Spleen (tissue), 11 donors: ENCODE measurements around the gene RALB. TPM values are rescaled to one million over a fixed set of nuclear protein-coding genes. Genes with fewer than 3 reads are reported as not detected.

Experiments used
- DNase-seq: peaks from one replicate; pipeline ENCODE4 v3.0.0-alpha.2; 2020
- H3K27ac ChIP-seq, 8 donors: fragments of 200-600 bp; sonication (generic) in 7 of 8; 1 replicate in 4 of 8; 2 replicates in 4 of 8; pipeline versions ENCODE4 v1.5.0 to v1.8.0; 2016 to 2021; ENCODE audit warnings: inconsistent platforms in 4 of 8, mild to moderate bottlenecking in 4 of 8, moderate library complexity in 1 of 8
- H3K27me3 ChIP-seq, 7 donors: fragments of 200-600 bp; sonication (generic) in 6 of 7; replicated peaks in 1 of 7; 1 replicate in 4 of 7; 2 replicates in 3 of 7; pipeline versions ENCODE4 v1.5.0 to v1.8.0; 2016 to 2021; ENCODE audit warnings: inconsistent platforms in 3 of 7, mild to moderate bottlenecking in 1 of 7
- H3K36me3 ChIP-seq, 6 donors: fragments of 200-600 bp; sonication (generic) in 5 of 6; 1 replicate in 4 of 6; 2 replicates in 2 of 6; pipeline versions ENCODE4 v1.5.0 to v1.8.0; 2016 to 2021; ENCODE audit warnings: inconsistent platforms in 2 of 6
- H3K4me1 ChIP-seq, 6 donors: fragments of 200-600 bp; sonication (generic) in 5 of 6; 1 replicate in 3 of 6; 2 replicates in 3 of 6; pipeline versions ENCODE4 v1.5.0 to v1.8.0; 2016 to 2021; ENCODE audit warnings: inconsistent platforms in 3 of 6
- H3K4me3 ChIP-seq, 8 donors: fragments of 200-600 bp; sonication (generic) in 7 of 8; 1 replicate in 4 of 8; 2 replicates in 4 of 8; pipeline versions ENCODE4 v1.5.0 to v1.8.0; 2016 to 2021; ENCODE audit warnings: inconsistent platforms in 4 of 8, mild to moderate bottlenecking in 4 of 8, moderate library complexity in 2 of 8
- H3K9me3 ChIP-seq, 8 donors: fragments of 200-600 bp; sonication (generic) in 7 of 8; 1 replicate in 4 of 8; 2 replicates in 4 of 8; pipeline versions ENCODE4 v1.5.0 to v1.8.0; 2016 to 2021; ENCODE audit warnings: inconsistent platforms in 4 of 8
- CTCF ChIP-seq, 11 experiments: fragments of 200-600 bp in 7 of 11; fragments of 450-650 bp in 4 of 11; sonication (generic) in 4 of 11; IDR thresholded peaks in 8 of 11; conservative IDR thresholded peaks in 3 of 11; 1 replicate in 7 of 11; 2 replicates in 4 of 11; pipeline versions ENCODE4 v1.4.0 to v1.8.0; 2016 to 2021; ENCODE audit warnings: antibody characterized with exemption in 11 of 11, inconsistent platforms in 4 of 11, mild to moderate bottlenecking in 1 of 11
- POLR2A ChIP-seq, 3 donors: fragments of 450-650 bp; IDR thresholded peaks; one replicate each; pipeline ENCODE4 v1.5.1; 2017; ENCODE audit warnings: antibody characterized with exemption in 3 of 3, mild to moderate bottlenecking in 1 of 3
- POLR2AphosphoS5 ChIP-seq, 3 donors: sonication (generic); formaldehyde crosslinking; IDR thresholded peaks; one replicate each; pipeline ENCODE4 v1.5.1; 2017; ENCODE audit warnings: antibody characterized with exemption in 3 of 3
- WGBS, 5 donors: extraction: QIAGEN DNeasy Blood & Tissue Kit in 3 of 5; methylation state at CpG; one replicate each; pipeline versions ENCODE4 v1.1.5 to v1.1.7; 2013 to 2018; 5-methylcytosine and 5-hydroxymethylcytosine counted together
- intact Hi-C: fragments of 100-400 bp; cut with DNase I; formaldehyde crosslinking; loops from one replicate; pipeline ENCODE4 v1.15.0; 2023; ENCODE audit warnings: low total_unique reads
- polyA plus RNA-seq, 3 donors: library from polyadenylated mRNA; stranded (reverse); fragments of 200-250 nt; gene quantifications; one replicate each; pipeline ENCODE4 v1.2.1, GENCODE V29; 2013
- total RNA-seq, 7 donors: library from RNA; depleted of rRNA in 3 of 7; stranded (reverse); fragments of >200 nt in 3 of 7; fragmentation: NEBNext Ultra II Directional in 4 of 7; extraction: Animal tissue kit (Norgen Biotek cat#: 25700) in 4 of 7; gene quantifications; one replicate each; pipeline versions ENCODE4 v1.1.0 to v1.2.1, GENCODE V29; 2016 to 2021
- donor health status: healthy with polysubstance abuse.
- donor health status: DM: no; HTN: no; CAD: no; lungs with moderate emphysema.
- donor health status: DM: no; HTN: no; CAD: no.
- donor health status: Bipolar disorder and iron deficiency.
- donor health status: healthy.
- donor health status: DM: no; HTN: no; CAD: no.
- donor health status: DM: yes; HTN: yes; CAD: no.

The RALB gene
- total and polyA plus RNA-seq, 10 donors: 26.6 to 126 (median 79.5) TPM

- 8 to 17% (median 11%) methylated on average over 38 of the region's 38 CpGs for WGBS, 5 donors
- peak; percentile 94 for DNase-seq
- TF ChIP-seq POLR2A (IDR thresholded peaks at IDR 0.05) (no peak), CTCF (IDR thresholded peaks at IDR 0.05 in 8 of 11, conservative IDR thresholded peaks at IDR 0.05 in 3 of 11) (peak; percentile 76 to 91 (median 87)), POLR2AphosphoS5 (IDR thresholded peaks at IDR 0.05) (peak; percentile 18 to 65 (median 60))
- intact Hi-C loops: loop anchor here (10.0 kb wide), 1 partner anchor 198 kb away; no protein-coding TSS in a partner anchor
- peaks cover 0 to 11% (median 0%) of the 10 kb centered on the region in 7 donors for H3K27me3 ChIP-seq
- peaks cover 5 to 29% (median 20%) of the 10 kb centered on the region in 6 donors for H3K4me1 ChIP-seq
- H3K9me3 ChIP-seq: no peaks in the 10 kb centered on the region
- H3K27ac ChIP-seq: peak overlapping the region in 1 of 8 donors; percentile 31
- H3K36me3 ChIP-seq: peaks cover 0 to 9% (median 0%) of the 10 kb centered on the region in 6 donors
- H3K4me3 ChIP-seq: peak overlapping the region; percentile 10 to 63 (median 31)
Observed at GRCh38 chr2:120312860-120313694, 60.4 kb downstream of the RALB start.

- 63 to 77% (median 72%) methylated on average over 28 to 39 of the region's 39 CpGs for WGBS, 5 donors
- H3K27ac ChIP-seq: peak overlapping the region in 1 of 8 donors; percentile 31
- peak in 2 of 3 donors; percentile 17 to 53 for TF ChIP-seq POLR2AphosphoS5 (IDR thresholded peaks at IDR 0.05)
- TF ChIP-seq CTCF (IDR thresholded peaks at IDR 0.05 in 8 of 11, conservative IDR thresholded peaks at IDR 0.05 in 3 of 11): no peak
- no peak for TF ChIP-seq POLR2A (IDR thresholded peaks at IDR 0.05)
Observed at GRCh38 chr2:120313695-120314615, 61.3 kb downstream of the RALB start.

GRCh38 chr2:120314690-120315366, 62.2 kb downstream of the RALB start:
- peak; percentile 59 for DNase-seq
- Histone ChIP-seq H3K27ac (no peak overlapping the region), H3K9me3 (no peaks in the 10 kb centered on the region), H3K27me3 (peaks cover 0 to 11% (median 0%) of the 10 kb centered on the region in 7 donors), H3K36me3 (no peaks in the 10 kb centered on the region), H3K4me1 (peaks cover 5 to 45% (median 25%) of the 10 kb centered on the region in 6 donors), H3K4me3 (no peak overlapping the region)
- TF ChIP-seq POLR2A (IDR thresholded peaks at IDR 0.05) (no peak), CTCF (IDR thresholded peaks at IDR 0.05 in 8 of 11, conservative IDR thresholded peaks at IDR 0.05 in 3 of 11) (no peak), POLR2AphosphoS5 (IDR thresholded peaks at IDR 0.05) (no peak)
- 71 to 78% (median 75%) methylated on average over 19 of the region's 19 CpGs for WGBS, 5 donors
- intact Hi-C loops: loop anchor here (10.0 kb wide), 1 partner anchor 200 kb away; no protein-coding TSS in a partner anchor

More at GRCh38 chr2:120313695-120314615, 61.3 kb downstream of the RALB start:
- Histone ChIP-seq H3K27me3 (peaks cover 0 to 11% (median 0%) of the 10 kb centered on the region in 7 donors), H3K4me1 (peaks cover 5 to 36% (median 20%) of the 10 kb centered on the region in 6 donors), H3K9me3 (no peaks in the 10 kb centered on the region), H3K36me3 (peaks cover 0 to under 1% (median 0%) of the 10 kb centered on the region in 6 donors), H3K4me3 (peak overlapping the region; percentile 10 to 63 (median 31))
- DNase-seq: peak; percentile 80
- intact Hi-C loops: loop anchor here (10.0 kb wide), 1 partner anchor 199 kb away; no protein-coding TSS in a partner anchor
